ENCODE data around the gene TSPAN13. TPM values are rescaled to one million over a fixed set of nuclear protein-coding genes. Genes with fewer than 3 reads are reported as not detected.

The TSPAN13 gene
- total and polyA plus RNA-seq, 10 of the 15 experiments (the other 5 are each of a cell fraction or from before 2014, with no cell fraction given), result 0.26 to 0.37 TPM; not detected in 8

DNA sequence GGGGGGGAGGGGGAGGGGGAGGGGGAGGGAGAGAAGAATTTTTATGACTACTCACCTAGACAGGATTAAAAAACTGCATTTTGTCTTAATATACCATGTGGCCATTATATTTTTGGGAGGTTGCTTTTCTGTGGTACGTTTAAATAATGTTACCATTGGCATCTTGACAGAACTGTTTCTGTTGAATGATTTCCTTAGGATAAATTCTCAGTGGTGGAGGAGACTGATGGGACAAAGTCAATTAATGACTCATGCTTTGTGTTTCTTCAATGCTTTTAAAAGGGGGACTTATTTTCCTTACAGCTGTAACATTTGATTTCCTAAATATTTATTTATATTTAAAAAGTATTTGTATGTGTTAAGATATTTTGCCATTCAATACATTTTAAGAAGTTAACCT lies 37.5 kb downstream of the TSPAN13 start:
- H3K27ac ChIP-seq (ENCODE audit: control insufficient read depth, insufficient read depth), result no peak overlapping the region
- no peak overlapping the region for H3K9ac ChIP-seq (ENCODE audit: control insufficient read depth, insufficient read depth, low read length)
- no peak overlapping the region for H3K4me2 ChIP-seq (ENCODE audit: control insufficient read depth, insufficient read depth)
- no peak for TF ChIP-seq TCF3 (IDR thresholded peaks at IDR 0.05; ENCODE audit: borderline replicate concordance, insufficient read depth, low read depth, low read length)
- TF ChIP-seq, protein P1, sequence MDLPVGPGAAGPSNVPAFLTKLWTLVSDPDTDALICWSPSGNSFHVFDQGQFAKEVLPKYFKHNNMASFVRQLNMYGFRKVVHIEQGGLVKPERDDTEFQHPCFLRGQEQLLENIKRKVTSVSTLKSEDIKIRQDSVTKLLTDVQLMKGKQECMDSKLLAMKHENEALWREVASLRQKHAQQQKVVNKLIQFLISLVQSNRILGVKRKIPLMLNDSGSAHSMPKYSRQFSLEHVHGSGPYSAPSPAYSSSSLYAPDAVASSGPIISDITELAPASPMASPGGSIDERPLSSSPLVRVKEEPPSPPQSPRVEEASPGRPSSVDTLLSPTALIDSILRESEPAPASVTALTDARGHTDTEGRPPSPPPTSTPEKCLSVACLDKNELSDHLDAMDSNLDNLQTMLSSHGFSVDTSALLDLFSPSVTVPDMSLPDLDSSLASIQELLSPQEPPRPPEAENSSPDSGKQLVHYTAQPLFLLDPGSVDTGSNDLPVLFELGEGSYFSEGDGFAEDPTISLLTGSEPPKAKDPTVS (IDR thresholded peaks at IDR 0.05; ENCODE audit: low read depth, low read length), result no peak
- no peaks in the 10 kb centered on the region for H3K36me3 ChIP-seq (ENCODE audit: control insufficient read depth in 2 of 2, insufficient read depth in 2 of 2, low read length in 1 of 2)
- ChIA-PET RAD21 (ENCODE audit: unreplicated experiment) (no interaction called here), SMC1A (ENCODE audit: uncharacterized antibody, unreplicated experiment) (no interaction called here), CTCF (no interaction called here), POLR2A (no interaction called here)
- DNase-seq (ENCODE audit: low read depth, low spot score), result no peak
- H3K9me3 ChIP-seq (replicated peaks; ENCODE audit: control insufficient read depth, insufficient read depth, low read length), result no peaks in the 10 kb centered on the region
- H3K27me3 ChIP-seq (replicated peaks in 1 of 2; ENCODE audit: control insufficient read depth in 2 of 2, insufficient read depth in 2 of 2, low read length in 1 of 2), result no peaks in the 10 kb centered on the region; a peak in 1 of 4 replicates
- H4K20me1 ChIP-seq (ENCODE audit: control insufficient read depth, insufficient read depth), result no peaks in the 10 kb centered on the region
- in situ Hi-C loops (cut with MboI), result no loop called here
- ATAC-seq, result no peak
- no TSS peak for BruUV-seq (replicated peaks)
- H3K79me2 ChIP-seq (ENCODE audit: control insufficient read depth, insufficient read depth, low read length), result no peaks in the 10 kb centered on the region
- no peak overlapping the region for H3K4me3 ChIP-seq
- intact Hi-C loops (cut with micrococcal nuclease; ENCODE audit: unreplicated experiment), result no loop called here
- no peak overlapping the region for H2AFZ ChIP-seq (ENCODE audit: control insufficient read depth, low read depth, low read length)
- no peaks in the 10 kb centered on the region for H3K4me1 ChIP-seq (ENCODE audit: control insufficient read depth, insufficient read depth, low read length)
- WGBS (ENCODE audit: insufficient coverage, insufficient replicate concordance, low lambda C conversion rate, missing lambda C conversion rate), result 4% methylated on average over 1 of the region's 1 CpG
- FAIRE-seq, result no peak

DNA sequence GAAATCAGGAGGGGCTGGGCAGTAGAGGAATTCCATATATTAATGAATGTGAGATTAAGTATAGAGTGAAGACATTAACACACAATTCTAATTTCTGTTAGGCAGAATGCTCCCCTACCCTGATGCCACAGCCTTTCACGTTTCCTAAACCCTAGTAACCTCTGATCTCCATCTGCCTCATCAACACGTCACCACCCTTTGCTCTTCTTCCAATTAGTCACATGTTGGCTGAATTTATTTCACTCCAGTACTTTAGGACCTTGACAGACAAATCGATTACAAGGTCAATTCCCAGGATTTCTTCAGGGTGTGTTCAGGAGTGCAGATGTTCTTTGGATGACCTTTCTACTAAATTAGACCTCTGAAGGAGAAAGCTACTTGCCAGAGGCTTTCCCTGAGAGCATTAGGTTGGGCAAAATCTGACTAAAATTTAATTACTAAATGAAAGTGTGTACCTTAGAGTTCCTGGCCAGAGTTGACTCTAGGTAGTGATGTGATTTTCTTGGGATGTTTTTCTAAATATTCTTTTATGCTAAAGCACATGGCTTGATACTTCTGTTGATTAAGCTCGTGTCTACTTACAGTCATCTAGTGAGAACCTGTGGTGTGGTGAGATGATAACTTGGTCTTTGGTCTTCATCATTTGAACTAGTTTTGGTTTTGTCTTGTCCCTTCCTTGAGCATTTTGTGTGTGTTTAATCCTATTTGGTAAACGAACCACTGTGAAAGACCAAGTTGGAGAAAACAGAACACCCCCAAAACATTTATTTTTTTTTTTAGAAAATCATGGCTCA lies 38.5 kb downstream of the TSPAN13 start:
- ChIA-PET RAD21 (ENCODE audit: unreplicated experiment) (no interaction called here), CTCF (no interaction called here), SMC1A (ENCODE audit: uncharacterized antibody, unreplicated experiment) (interaction anchor here (0.7 kb wide), 1 partner anchor 1814 kb away, joined by 4 read pairs; no protein-coding TSS in a partner anchor), POLR2A (no interaction called here)
- Histone ChIP-seq H4K20me1 (ENCODE audit: control insufficient read depth, insufficient read depth) (no peaks in the 10 kb centered on the region), H3K9ac (ENCODE audit: control insufficient read depth, insufficient read depth, low read length) (no peak overlapping the region), H2AFZ (ENCODE audit: control insufficient read depth, low read depth, low read length) (no peak overlapping the region), H3K27ac (ENCODE audit: control insufficient read depth, insufficient read depth) (no peak overlapping the region), H3K4me3 (no peak overlapping the region), H3K27me3 (replicated peaks in 1 of 2; ENCODE audit: control insufficient read depth in 2 of 2, insufficient read depth in 2 of 2, low read length in 1 of 2) (no peaks in the 10 kb centered on the region; a peak in 1 of 4 replicates), H3K79me2 (ENCODE audit: control insufficient read depth, insufficient read depth, low read length) (no peaks in the 10 kb centered on the region), H3K36me3 (ENCODE audit: control insufficient read depth in 2 of 2, insufficient read depth in 2 of 2, low read length in 1 of 2) (no peaks in the 10 kb centered on the region), H3K4me2 (ENCODE audit: control insufficient read depth, insufficient read depth) (no peak overlapping the region), H3K4me1 (ENCODE audit: control insufficient read depth, insufficient read depth, low read length) (no peaks in the 10 kb centered on the region), H3K9me3 (replicated peaks; ENCODE audit: control insufficient read depth, insufficient read depth, low read length) (no peaks in the 10 kb centered on the region)
- no peak for ATAC-seq
- in situ Hi-C loops (cut with MboI), result no loop called here
- FAIRE-seq, result no peak
- WGBS (ENCODE audit: insufficient coverage, insufficient replicate concordance, low lambda C conversion rate, missing lambda C conversion rate), result under 1% methylated on average over 5 of the region's 5 CpGs
- no peak for DNase-seq (ENCODE audit: low read depth, low spot score)
- intact Hi-C loops (cut with micrococcal nuclease; ENCODE audit: unreplicated experiment), result no loop called here
- no TSS peak for BruUV-seq (replicated peaks)
- no peak for TF ChIP-seq TCF3 (IDR thresholded peaks at IDR 0.05; ENCODE audit: borderline replicate concordance, insufficient read depth, low read depth, low read length)
- TF ChIP-seq, protein P2, sequence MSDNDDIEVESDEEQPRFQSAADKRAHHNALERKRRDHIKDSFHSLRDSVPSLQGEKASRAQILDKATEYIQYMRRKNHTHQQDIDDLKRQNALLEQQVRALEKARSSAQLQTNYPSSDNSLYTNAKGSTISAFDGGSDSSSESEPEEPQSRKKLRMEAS (IDR thresholded peaks at IDR 0.05; ENCODE audit: low read depth, low read length), result no peak
- TF ChIP-seq, protein P3, sequence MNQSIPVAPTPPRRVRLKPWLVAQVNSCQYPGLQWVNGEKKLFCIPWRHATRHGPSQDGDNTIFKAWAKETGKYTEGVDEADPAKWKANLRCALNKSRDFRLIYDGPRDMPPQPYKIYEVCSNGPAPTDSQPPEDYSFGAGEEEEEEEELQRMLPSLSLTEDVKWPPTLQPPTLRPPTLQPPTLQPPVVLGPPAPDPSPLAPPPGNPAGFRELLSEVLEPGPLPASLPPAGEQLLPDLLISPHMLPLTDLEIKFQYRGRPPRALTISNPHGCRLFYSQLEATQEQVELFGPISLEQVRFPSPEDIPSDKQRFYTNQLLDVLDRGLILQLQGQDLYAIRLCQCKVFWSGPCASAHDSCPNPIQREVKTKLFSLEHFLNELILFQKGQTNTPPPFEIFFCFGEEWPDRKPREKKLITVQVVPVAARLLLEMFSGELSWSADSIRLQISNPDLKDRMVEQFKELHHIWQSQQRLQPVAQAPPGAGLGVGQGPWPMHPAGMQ (IDR thresholded peaks at IDR 0.05; ENCODE audit: borderline replicate concordance), result no peak
- TF ChIP-seq, protein P4, sequence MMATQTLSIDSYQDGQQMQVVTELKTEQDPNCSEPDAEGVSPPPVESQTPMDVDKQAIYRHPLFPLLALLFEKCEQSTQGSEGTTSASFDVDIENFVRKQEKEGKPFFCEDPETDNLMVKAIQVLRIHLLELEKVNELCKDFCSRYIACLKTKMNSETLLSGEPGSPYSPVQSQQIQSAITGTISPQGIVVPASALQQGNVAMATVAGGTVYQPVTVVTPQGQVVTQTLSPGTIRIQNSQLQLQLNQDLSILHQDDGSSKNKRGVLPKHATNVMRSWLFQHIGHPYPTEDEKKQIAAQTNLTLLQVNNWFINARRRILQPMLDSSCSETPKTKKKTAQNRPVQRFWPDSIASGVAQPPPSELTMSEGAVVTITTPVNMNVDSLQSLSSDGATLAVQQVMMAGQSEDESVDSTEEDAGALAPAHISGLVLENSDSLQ (IDR thresholded peaks at IDR 0.05), result no peak

Data from GM12878 (cell line).